ENCODE data around the gene UBN1.
"Not testable (repeated sequence)": the region's sequence is repeated elsewhere in the genome, so short reads cannot be mapped to it uniquely, and the experiment has no call there.

UBN1 gene

GRCh38 chr16:4909825-4910224, 62.5 kb downstream of the UBN1 start:
- DNase-seq (ENCODE audit: low spot score), result no peak

GRCh38 chr16:4910828-4911227, 63.5 kb downstream of the UBN1 start:
- DNase-seq (ENCODE audit: low spot score), result no peak

GRCh38 chr16:4911970-4912386, 64.7 kb downstream of the UBN1 start:
- no peak for DNase-seq (ENCODE audit: low spot score)

GRCh38 chr16:4913130-4913773, 66.0 kb downstream of the UBN1 start:
- DNase-seq (ENCODE audit: low spot score), result no peak

- no peak for DNase-seq (ENCODE audit: low spot score)
Observed at GRCh38 chr16:4913774-4914525, 66.7 kb downstream of the UBN1 start.

GRCh38 chr16:4914528-4915225, 67.4 kb downstream of the UBN1 start:
- DNase-seq (ENCODE audit: low spot score), result no peak

GRCh38 chr16:4915226-4915761, 68.0 kb downstream of the UBN1 start:
- no peak for DNase-seq (ENCODE audit: low spot score)

- DNase-seq (ENCODE audit: low spot score), result no peak
Observed at GRCh38 chr16:4917117-4917516, 69.8 kb downstream of the UBN1 start.

- no peak for DNase-seq (ENCODE audit: low spot score)
Observed at GRCh38 chr16:4918781-4919251, 71.5 kb downstream of the UBN1 start.

GRCh38 chr16:4920826-4921225, 73.5 kb downstream of the UBN1 start:
- no peak for DNase-seq (ENCODE audit: low spot score)

- no peak for DNase-seq (ENCODE audit: low spot score)
Observed at GRCh38 chr16:4922721-4923342, 75.6 kb downstream of the UBN1 start.

- DNase-seq (ENCODE audit: low spot score), result no peak
Observed at GRCh38 chr16:4923853-4924252, 76.6 kb downstream of the UBN1 start.

- DNase-seq (ENCODE audit: low spot score), result no peak
Observed at GRCh38 chr16:4924593-4925292, 77.5 kb downstream of the UBN1 start.

- no peak for DNase-seq (ENCODE audit: low spot score)
Observed at GRCh38 chr16:4925293-4925607, 78.0 kb downstream of the UBN1 start.

- DNase-seq (ENCODE audit: low spot score), result no peak
Observed at GRCh38 chr16:4925791-4926190, 78.5 kb downstream of the UBN1 start.

- no peak for DNase-seq (ENCODE audit: low spot score)
Observed at GRCh38 chr16:4926928-4927327, 79.6 kb downstream of the UBN1 start.

- DNase-seq (ENCODE audit: low spot score), result no peak
Observed at GRCh38 chr16:4927661-4928060, 80.4 kb downstream of the UBN1 start.

GRCh38 chr16:4928227-4928626, 80.9 kb downstream of the UBN1 start:
- no peak for DNase-seq (ENCODE audit: low spot score)

- not testable (repeated sequence) for DNase-seq (ENCODE audit: low spot score)
Observed at GRCh38 chr16:4929619-4930018, 82.3 kb downstream of the UBN1 start.

GRCh38 chr16:4931381-4931780, 84.1 kb downstream of the UBN1 start:
- DNase-seq (ENCODE audit: low spot score), result no peak
